Spleen (tissue), 7 donors: Measurements from ENCODE around the gene KTN1.

Source experiments
- CTCF ChIP-seq, 11 experiments: fragments of 200-600 bp in 7 of 11; fragments of 450-650 bp in 4 of 11; sonication (generic) in 4 of 11; IDR thresholded peaks in 8 of 11; conservative IDR thresholded peaks in 3 of 11; 1 replicate in 7 of 11; 2 replicates in 4 of 11; pipeline versions ENCODE4 v1.4.0 to v1.8.0; 2016 to 2021; ENCODE audit warnings: antibody characterized with exemption in 11 of 11, inconsistent platforms in 4 of 11, mild to moderate bottlenecking in 1 of 11
- POLR2A ChIP-seq, 3 donors: fragments of 450-650 bp; IDR thresholded peaks; one replicate each; pipeline ENCODE4 v1.5.1; 2017; ENCODE audit warnings: antibody characterized with exemption in 3 of 3, mild to moderate bottlenecking in 1 of 3
- donor health status: DM: no; HTN: no; CAD: no; lungs with moderate emphysema.
- donor health status: DM: no; HTN: no; CAD: no.
- donor health status: DM: no; HTN: no; CAD: no.

- no peak for TF ChIP-seq POLR2A (IDR thresholded peaks at IDR 0.05)
- TF ChIP-seq CTCF (IDR thresholded peaks at IDR 0.05 in 8 of 11, conservative IDR thresholded peaks at IDR 0.05 in 3 of 11): no peak
Measured at GRCh38 chr14:55689981-55690871, 110.2 kb downstream of the KTN1 start.
